HepG2 (cell line): ENCODE data around the gene USP14. TPM values are rescaled to one million over a fixed set of nuclear protein-coding genes. Genes with fewer than 3 reads are reported as not detected.

Source experiments
- AKAP8 ChIP-seq: sonication (generic); formaldehyde crosslinking; IDR thresholded peaks from 2 replicates; pipeline ENCODE4 v1.5.1; 2020; ENCODE audit warnings: mild to moderate bottlenecking, missing genetic modification reagents
- ARNT2 ChIP-seq: sonication (generic); formaldehyde crosslinking; IDR thresholded peaks from 2 replicates; pipeline ENCODE4 v1.8.0; 2022; ENCODE audit warnings: mild to moderate bottlenecking, low read depth, missing genetic modification reagents, moderate library complexity
- KAT7 ChIP-seq: IDR thresholded peaks from 2 replicates; pipeline ENCODE4 v1.6.1; 2018; ENCODE audit warnings: borderline replicate concordance, missing compliant biosample characterization
- MEIS1 ChIP-seq: sonication (generic); formaldehyde crosslinking; IDR thresholded peaks from 2 replicates; pipeline ENCODE4 v1.9.0; 2021; ENCODE audit warnings: mild to moderate bottlenecking, missing genetic modification reagents, moderate library complexity, borderline replicate concordance
- MTF2 ChIP-seq: sonication (generic); formaldehyde crosslinking; IDR thresholded peaks from 2 replicates; pipeline ENCODE4 v1.5.0; 2020; ENCODE audit warnings: missing genetic modification reagents, borderline replicate concordance
- NR2C2 ChIP-seq: sonication (generic); formaldehyde crosslinking; IDR thresholded peaks from 2 replicates; pipeline ENCODE4 v1.4.0; 2020; ENCODE audit warnings: missing genetic modification reagents, mild to moderate bottlenecking, moderate library complexity, borderline replicate concordance
- PPARG ChIP-seq: conservative IDR thresholded peaks from 2 replicates; pipeline ENCODE4 v1.6.1; 2016; ENCODE audit warnings: missing biosample characterization, missing genetic modification reagents
- SNAI1 ChIP-seq: sonication (generic); formaldehyde crosslinking; IDR thresholded peaks from 2 replicates; pipeline ENCODE4 v1.5.0; 2020; ENCODE audit warnings: mild to moderate bottlenecking, missing genetic modification reagents, borderline replicate concordance
- TAF1 ChIP-seq: sonication (generic); formaldehyde crosslinking; IDR thresholded peaks from 2 replicates; pipeline ENCODE4 v1.4.0; 2020; ENCODE audit warnings: missing genetic modification reagents
- TEAD3 ChIP-seq: optimal IDR thresholded peaks from 2 replicates; pipeline ENCODE3; 2016; ENCODE audit warnings: borderline replicate concordance
- TMF1 ChIP-seq: sonication (generic); formaldehyde crosslinking; IDR thresholded peaks from 2 replicates; pipeline ENCODE4 v1.8.1; 2022; ENCODE audit warnings: low read depth, missing genetic modification reagents
- XBP1 ChIP-seq: sonication (generic); formaldehyde crosslinking; IDR thresholded peaks from 2 replicates; pipeline ENCODE4 v1.5.0; 2020; ENCODE audit warnings: missing genetic modification reagents
- ZNF160 ChIP-seq: sonication (generic); formaldehyde crosslinking; IDR thresholded peaks from 2 replicates; pipeline ENCODE4 v1.8.0; 2022; ENCODE audit warnings: mild to moderate bottlenecking, inconsistent platforms, missing genetic modification reagents
- ZNF331 ChIP-seq: sonication (generic); formaldehyde crosslinking; IDR thresholded peaks from 2 replicates; pipeline ENCODE4 v1.4.0; 2020; ENCODE audit warnings: missing genetic modification reagents
- ZNF337 ChIP-seq: sonication (generic); formaldehyde crosslinking; IDR thresholded peaks from 2 replicates; pipeline ENCODE4 v1.5.1; 2020; ENCODE audit warnings: missing genetic modification reagents, low read depth, mild to moderate bottlenecking, borderline replicate concordance
- ZNF350 ChIP-seq: sonication (generic); formaldehyde crosslinking; IDR thresholded peaks from 2 replicates; pipeline ENCODE4 v1.4.0; 2020; ENCODE audit warnings: mild to moderate bottlenecking, low read depth, missing genetic modification reagents, borderline replicate concordance
- ZNF549 ChIP-seq: sonication (generic); formaldehyde crosslinking; IDR thresholded peaks from 2 replicates; pipeline ENCODE4 v1.5.0; 2020; ENCODE audit warnings: missing genetic modification reagents
- ZNF605 ChIP-seq: sonication (generic); formaldehyde crosslinking; IDR thresholded peaks from 2 replicates; pipeline ENCODE4 v1.8.0; 2022; ENCODE audit warnings: mild to moderate bottlenecking, missing genetic modification reagents
- ZNF607 ChIP-seq: sonication (generic); formaldehyde crosslinking; IDR thresholded peaks from 2 replicates; pipeline ENCODE4 v1.5.1; 2020; ENCODE audit warnings: missing genetic modification reagents, mild to moderate bottlenecking, borderline replicate concordance
- polyA plus RNA-seq, 8 experiments: library from polyadenylated mRNA; depleted of rRNA in 3 of 8; stranded (reverse) in 7 of 8; unstranded in 1 of 8; fragments of >200 nt; fragmentation: Illumina TruSeq in 4 of 8; extraction: Trizol in 4 of 8; gene quantifications; 2 replicates each; pipeline versions ENCODE4 v1.2.1 to v1.2.3, GENCODE V29; 2011 to 2016; ENCODE audit warnings: low read depth in 4 of 8, missing spikeins in 1 of 8, mixed read lengths in 1 of 8; ENCODE audit not compliant: insufficient read depth in 1 of 8
- total RNA-seq, 5 experiments: library from RNA; depleted of rRNA; stranded (reverse); fragments of >200 nt; fragmentation: Illumina TruSeq; extraction: Trizol; gene quantifications; 2 replicates each; pipeline ENCODE4 v1.2.3, GENCODE V29; 2016; ENCODE audit warnings: low read depth in 1 of 5
- TF ChIP-seq, protein P1 (sequence below): sonication (generic); IDR thresholded peaks from 2 replicates; pipeline ENCODE4 v1.6.1; 2016; ENCODE audit warnings: low read depth, borderline replicate concordance
- TF ChIP-seq, protein P2 (sequence below): sonication (generic); formaldehyde crosslinking; IDR thresholded peaks from 2 replicates; pipeline ENCODE4 v1.8.1; 2023; ENCODE audit warnings: missing genetic modification reagents, inconsistent platforms, borderline replicate concordance
- TF ChIP-seq, protein P3 (sequence below): sonication (generic); formaldehyde crosslinking; IDR thresholded peaks from 2 replicates; pipeline ENCODE4 v1.4.0; 2020; ENCODE audit warnings: mild to moderate bottlenecking, missing genetic modification reagents, borderline replicate concordance
- TF ChIP-seq, protein P4 (sequence below): sonication (generic); formaldehyde crosslinking; IDR thresholded peaks from 2 replicates; pipeline ENCODE4 v1.9.0; 2022; ENCODE audit warnings: missing genetic modification reagents, mild to moderate bottlenecking, borderline replicate concordance
- TF ChIP-seq, protein P5 (sequence below): sonication (generic); formaldehyde crosslinking; IDR thresholded peaks from 2 replicates; pipeline ENCODE4 v1.4.0; 2020; ENCODE audit warnings: missing genetic modification reagents

Gene USP14
- total and polyA plus RNA-seq, 2 of the 13 experiments (the other 11 are each of a cell fraction or from before 2014, with no cell fraction given): 14.7 to 16.6 TPM

DNA sequence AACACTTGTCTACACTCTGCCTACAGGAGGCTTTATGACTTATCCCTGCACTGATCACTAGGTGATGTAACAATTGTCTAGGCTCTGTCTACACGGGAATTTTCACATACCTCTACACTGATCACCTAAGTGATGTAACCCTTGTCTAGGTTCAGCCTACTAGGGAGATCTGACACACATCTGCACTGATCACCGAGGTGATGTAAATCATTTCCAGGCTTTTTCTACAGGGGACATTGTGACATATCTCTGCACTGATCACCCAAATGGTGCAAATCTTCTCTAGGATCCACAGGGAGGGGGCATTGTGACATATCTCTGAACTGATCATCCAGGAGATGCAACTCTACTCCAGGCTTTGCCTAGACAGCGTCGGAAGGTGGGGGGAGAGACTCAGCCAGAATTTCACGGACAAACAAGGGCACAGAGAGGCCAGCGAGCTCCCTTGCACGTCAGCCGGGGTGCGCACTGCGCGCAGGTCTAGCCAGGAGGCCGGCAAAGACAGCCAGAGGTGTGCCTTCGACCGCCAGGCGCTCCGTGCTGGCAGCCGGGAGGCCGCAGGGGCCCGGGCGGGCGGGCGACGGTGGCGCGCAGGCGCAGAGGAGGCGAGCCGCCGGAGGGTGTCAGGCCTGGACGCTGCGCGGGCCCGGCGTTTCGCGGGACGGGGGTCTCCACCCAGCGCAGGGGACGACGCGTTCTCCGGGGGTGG, 46.9 kb upstream of the USP14 start (continued):
- TF ChIP-seq, protein P1, sequence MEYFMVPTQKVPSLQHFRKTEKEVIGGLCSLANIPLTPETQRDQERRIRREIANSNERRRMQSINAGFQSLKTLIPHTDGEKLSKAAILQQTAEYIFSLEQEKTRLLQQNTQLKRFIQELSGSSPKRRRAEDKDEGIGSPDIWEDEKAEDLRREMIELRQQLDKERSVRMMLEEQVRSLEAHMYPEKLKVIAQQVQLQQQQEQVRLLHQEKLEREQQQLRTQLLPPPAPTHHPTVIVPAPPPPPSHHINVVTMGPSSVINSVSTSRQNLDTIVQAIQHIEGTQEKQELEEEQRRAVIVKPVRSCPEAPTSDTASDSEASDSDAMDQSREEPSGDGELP: no peak
- no peak for TF ChIP-seq ZNF160 (CRISPR knock-in tag)
- TF ChIP-seq ZNF350 (CRISPR knock-in tag): no peak
- TF ChIP-seq SNAI1 (CRISPR knock-in tag): no peak
- TF ChIP-seq, protein P2, sequence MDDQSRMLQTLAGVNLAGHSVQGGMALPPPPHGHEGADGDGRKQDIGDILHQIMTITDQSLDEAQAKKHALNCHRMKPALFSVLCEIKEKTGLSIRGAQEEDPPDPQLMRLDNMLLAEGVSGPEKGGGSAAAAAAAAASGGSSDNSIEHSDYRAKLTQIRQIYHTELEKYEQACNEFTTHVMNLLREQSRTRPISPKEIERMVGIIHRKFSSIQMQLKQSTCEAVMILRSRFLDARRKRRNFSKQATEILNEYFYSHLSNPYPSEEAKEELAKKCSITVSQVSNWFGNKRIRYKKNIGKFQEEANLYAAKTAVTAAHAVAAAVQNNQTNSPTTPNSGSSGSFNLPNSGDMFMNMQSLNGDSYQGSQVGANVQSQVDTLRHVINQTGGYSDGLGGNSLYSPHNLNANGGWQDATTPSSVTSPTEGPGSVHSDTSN (CRISPR knock-in tag): peak; percentile 46; the same call in 1 of the 2 replicates
- TF ChIP-seq AKAP8 (CRISPR knock-in tag): no peak
- TF ChIP-seq, protein P3, sequence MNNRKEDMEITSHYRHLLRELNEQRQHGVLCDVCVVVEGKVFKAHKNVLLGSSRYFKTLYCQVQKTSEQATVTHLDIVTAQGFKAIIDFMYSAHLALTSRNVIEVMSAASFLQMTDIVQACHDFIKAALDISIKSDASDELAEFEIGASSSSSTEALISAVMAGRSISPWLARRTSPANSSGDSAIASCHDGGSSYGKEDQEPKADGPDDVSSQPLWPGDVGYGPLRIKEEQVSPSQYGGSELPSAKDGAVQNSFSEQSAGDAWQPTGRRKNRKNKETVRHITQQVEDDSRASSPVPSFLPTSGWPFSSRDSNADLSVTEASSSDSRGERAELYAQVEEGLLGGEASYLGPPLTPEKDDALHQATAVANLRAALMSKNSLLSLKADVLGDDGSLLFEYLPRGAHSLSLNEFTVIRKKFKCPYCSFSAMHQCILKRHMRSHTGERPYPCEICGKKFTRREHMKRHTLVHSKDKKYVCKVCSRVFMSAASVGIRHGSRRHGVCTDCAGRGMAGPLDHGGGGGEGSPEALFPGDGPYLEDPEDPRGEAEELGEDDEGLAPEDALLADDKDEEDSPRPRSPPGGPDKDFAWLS (CRISPR knock-in tag): no peak
- no peak for TF ChIP-seq PPARG (CRISPR knock-in tag)
- peak; percentile 12; the same call in 1 of the 2 replicates for TF ChIP-seq ZNF605
- TF ChIP-seq, protein P4, sequence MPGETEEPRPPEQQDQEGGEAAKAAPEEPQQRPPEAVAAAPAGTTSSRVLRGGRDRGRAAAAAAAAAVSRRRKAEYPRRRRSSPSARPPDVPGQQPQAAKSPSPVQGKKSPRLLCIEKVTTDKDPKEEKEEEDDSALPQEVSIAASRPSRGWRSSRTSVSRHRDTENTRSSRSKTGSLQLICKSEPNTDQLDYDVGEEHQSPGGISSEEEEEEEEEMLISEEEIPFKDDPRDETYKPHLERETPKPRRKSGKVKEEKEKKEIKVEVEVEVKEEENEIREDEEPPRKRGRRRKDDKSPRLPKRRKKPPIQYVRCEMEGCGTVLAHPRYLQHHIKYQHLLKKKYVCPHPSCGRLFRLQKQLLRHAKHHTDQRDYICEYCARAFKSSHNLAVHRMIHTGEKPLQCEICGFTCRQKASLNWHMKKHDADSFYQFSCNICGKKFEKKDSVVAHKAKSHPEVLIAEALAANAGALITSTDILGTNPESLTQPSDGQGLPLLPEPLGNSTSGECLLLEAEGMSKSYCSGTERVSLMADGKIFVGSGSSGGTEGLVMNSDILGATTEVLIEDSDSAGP (CRISPR knock-in tag): no peak
- TF ChIP-seq KAT7 (CRISPR knock-in tag): no peak
- peak; percentile 79 for TF ChIP-seq ARNT2
- TF ChIP-seq ZNF549 (CRISPR knock-in tag): no peak
- TF ChIP-seq MEIS1 (CRISPR knock-in tag): no peak
- TF ChIP-seq TAF1: no peak
- TF ChIP-seq, protein P5, sequence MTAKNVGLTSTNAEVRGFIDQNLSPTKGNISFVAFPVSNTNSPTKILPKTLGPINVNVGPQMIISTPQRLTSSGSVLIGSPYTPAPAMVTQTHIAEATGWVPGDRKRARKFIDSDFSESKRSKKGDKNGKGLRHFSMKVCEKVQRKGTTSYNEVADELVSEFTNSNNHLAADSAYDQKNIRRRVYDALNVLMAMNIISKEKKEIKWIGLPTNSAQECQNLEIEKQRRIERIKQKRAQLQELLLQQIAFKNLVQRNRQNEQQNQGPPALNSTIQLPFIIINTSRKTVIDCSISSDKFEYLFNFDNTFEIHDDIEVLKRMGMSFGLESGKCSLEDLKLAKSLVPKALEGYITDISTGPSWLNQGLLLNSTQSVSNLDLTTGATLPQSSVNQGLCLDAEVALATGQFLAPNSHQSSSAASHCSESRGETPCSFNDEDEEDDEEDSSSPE (CRISPR knock-in tag): peak; percentile 88
- TF ChIP-seq NR2C2 (CRISPR knock-in tag): 0 out of 2 replicates have a peak, but pooled peaks have one; percentile 41
- no peak for TF ChIP-seq ZNF337
- TF ChIP-seq TMF1 (CRISPR knock-in tag): peak; percentile 83; the same call in 1 of the 2 replicates
- no peak for TF ChIP-seq MTF2 (CRISPR knock-in tag)
- TF ChIP-seq TEAD3 (CRISPR knock-in tag): no peak
- TF ChIP-seq ZNF331 (CRISPR knock-in tag): 0 out of 2 replicates have a peak, but pooled peaks have one; percentile 27
- TF ChIP-seq ZNF607 (CRISPR knock-in tag): peak; percentile 94
- TF ChIP-seq XBP1 (CRISPR knock-in tag): no peak
